IPS DF 19.7 (cell line): ENCODE measurements around the gene POLR2L.

Experiments
- DNase-seq: peaks from one replicate; pipeline ENCODE4 v3.0.0-alpha.2; 2013; ENCODE audit warnings: low read depth, low spot score

Gene POLR2L

GRCh38 chr11:868802-869201 is 26.5 kb upstream of the POLR2L start:
- no peak for DNase-seq

- no peak for DNase-seq
Observed at GRCh38 chr11:868394-868793, 26.1 kb upstream of the POLR2L start.

GRCh38 chr11:867856-868358 is 25.6 kb upstream of the POLR2L start:
- DNase-seq = no peak

- DNase-seq = no peak
Observed at GRCh38 chr11:866481-866880, 24.2 kb upstream of the POLR2L start.

GRCh38 chr11:865462-866430 is 23.4 kb upstream of the POLR2L start:
- DNase-seq = no peak

GRCh38 chr11:864898-865297 is 22.6 kb upstream of the POLR2L start:
- no peak for DNase-seq

- no peak for DNase-seq
Observed at GRCh38 chr11:863910-864827, 21.8 kb upstream of the POLR2L start.

- DNase-seq = no peak
Observed at GRCh38 chr11:863023-863909, 20.9 kb upstream of the POLR2L start.

GRCh38 chr11:862696-863022 is 20.3 kb upstream of the POLR2L start:
- DNase-seq = no peak

GRCh38 chr11:862081-862661 is 19.8 kb upstream of the POLR2L start:
- DNase-seq = no peak

GRCh38 chr11:861105-861479 is 18.8 kb upstream of the POLR2L start:
- DNase-seq = no peak

GRCh38 chr11:860234-861104 is 18.1 kb upstream of the POLR2L start:
- no peak for DNase-seq

GRCh38 chr11:859394-860131 is 17.2 kb upstream of the POLR2L start:
- no peak for DNase-seq

GRCh38 chr11:858762-859339 is 16.5 kb upstream of the POLR2L start:
- DNase-seq = no peak

GRCh38 chr11:858053-858761 is 15.9 kb upstream of the POLR2L start:
- no peak for DNase-seq

- DNase-seq = no peak
Observed at GRCh38 chr11:856397-856796, 14.1 kb upstream of the POLR2L start.

- no peak for DNase-seq
Observed at GRCh38 chr11:855796-856195, 13.5 kb upstream of the POLR2L start.

- no peak for DNase-seq
Observed at GRCh38 chr11:855330-855674, 13.0 kb upstream of the POLR2L start.
